ENCODE data around the gene DTNB. TPM values are rescaled to one million over a fixed set of nuclear protein-coding genes. Genes with fewer than 3 reads are reported as not detected.

Gene DTNB
- total RNA-seq, 4 donors from 2014 or later: 12.4 to 28.8 (median 14.9) TPM

DNA sequence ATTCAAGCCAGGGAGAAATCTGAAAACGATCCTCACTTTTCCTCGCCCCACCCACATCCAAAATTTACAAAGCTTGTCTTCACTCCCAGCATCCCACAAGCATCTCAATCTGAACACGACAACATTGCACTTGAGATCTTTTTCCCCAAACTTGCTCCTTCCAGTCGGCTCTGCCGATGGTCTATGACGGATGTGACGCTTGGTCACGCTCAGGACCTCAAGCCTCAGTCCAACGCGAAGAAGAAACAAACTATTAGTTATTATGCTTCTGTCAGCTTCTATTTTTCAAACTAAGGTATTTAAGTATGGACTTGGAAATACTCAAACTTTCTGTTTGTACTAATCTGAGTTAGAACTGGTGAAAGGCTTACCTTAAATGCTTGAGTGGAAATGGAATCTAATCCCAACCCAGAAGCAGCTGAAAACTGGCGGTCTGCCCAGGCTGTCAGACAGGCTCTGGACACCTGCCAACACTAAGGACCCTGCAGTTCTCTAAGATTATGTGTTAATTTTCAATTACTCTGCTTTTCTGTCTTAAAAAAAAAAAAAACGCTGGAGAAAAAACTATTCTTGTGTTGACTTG, 199.5 kb downstream of the DTNB start:
- H3K27me3 ChIP-seq: no peaks in the 10 kb centered on the region
- intact Hi-C loops (cut with DNase I; ENCODE audit: low total_unique reads): no loop called here
- no peak for DNase-seq
- H3K36me3 ChIP-seq: no peaks in the 10 kb centered on the region
- H3K4me1 ChIP-seq: no peaks in the 10 kb centered on the region
- no peak overlapping the region for H3K4me3 ChIP-seq
- H3K9me3 ChIP-seq: no peaks in the 10 kb centered on the region
- TF ChIP-seq, protein P1, sequence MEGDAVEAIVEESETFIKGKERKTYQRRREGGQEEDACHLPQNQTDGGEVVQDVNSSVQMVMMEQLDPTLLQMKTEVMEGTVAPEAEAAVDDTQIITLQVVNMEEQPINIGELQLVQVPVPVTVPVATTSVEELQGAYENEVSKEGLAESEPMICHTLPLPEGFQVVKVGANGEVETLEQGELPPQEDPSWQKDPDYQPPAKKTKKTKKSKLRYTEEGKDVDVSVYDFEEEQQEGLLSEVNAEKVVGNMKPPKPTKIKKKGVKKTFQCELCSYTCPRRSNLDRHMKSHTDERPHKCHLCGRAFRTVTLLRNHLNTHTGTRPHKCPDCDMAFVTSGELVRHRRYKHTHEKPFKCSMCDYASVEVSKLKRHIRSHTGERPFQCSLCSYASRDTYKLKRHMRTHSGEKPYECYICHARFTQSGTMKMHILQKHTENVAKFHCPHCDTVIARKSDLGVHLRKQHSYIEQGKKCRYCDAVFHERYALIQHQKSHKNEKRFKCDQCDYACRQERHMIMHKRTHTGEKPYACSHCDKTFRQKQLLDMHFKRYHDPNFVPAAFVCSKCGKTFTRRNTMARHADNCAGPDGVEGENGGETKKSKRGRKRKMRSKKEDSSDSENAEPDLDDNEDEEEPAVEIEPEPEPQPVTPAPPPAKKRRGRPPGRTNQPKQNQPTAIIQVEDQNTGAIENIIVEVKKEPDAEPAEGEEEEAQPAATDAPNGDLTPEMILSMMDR (IDR thresholded peaks at IDR 0.05): no peak
- no peak for TF ChIP-seq POLR2A (IDR thresholded peaks at IDR 0.05)
- no peak overlapping the region for H3K27ac ChIP-seq

DNA sequence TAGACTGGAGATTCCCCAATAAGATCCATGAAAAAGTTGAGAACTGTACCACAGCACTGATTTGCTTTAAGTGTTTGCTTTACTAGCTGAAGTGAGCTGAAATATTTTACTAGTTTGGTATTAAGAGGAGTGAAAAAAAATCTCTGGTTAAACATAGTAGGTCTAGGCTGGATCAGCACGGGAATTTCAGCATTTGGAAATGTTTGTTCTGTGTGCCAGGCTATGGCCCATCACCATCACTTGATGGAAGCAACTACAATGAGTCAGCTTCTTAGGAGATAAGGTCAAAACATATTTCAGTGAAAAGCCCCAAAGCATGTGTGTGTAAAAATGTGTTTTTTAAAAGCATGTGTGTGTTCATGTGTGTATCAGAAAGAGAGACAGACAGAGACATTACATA, 200.2 kb downstream of the DTNB start:
- DNase-seq: no peak
- Histone ChIP-seq H3K27ac (no peak overlapping the region), H3K36me3 (no peaks in the 10 kb centered on the region), H3K9me3 (no peaks in the 10 kb centered on the region), H3K27me3 (no peaks in the 10 kb centered on the region), H3K4me3 (no peak overlapping the region), H3K4me1 (no peaks in the 10 kb centered on the region)
- intact Hi-C loops (cut with DNase I; ENCODE audit: low total_unique reads): no loop called here
- TF ChIP-seq, protein P1 (IDR thresholded peaks at IDR 0.05): no peak
- no peak for TF ChIP-seq POLR2A (IDR thresholded peaks at IDR 0.05)

DNA sequence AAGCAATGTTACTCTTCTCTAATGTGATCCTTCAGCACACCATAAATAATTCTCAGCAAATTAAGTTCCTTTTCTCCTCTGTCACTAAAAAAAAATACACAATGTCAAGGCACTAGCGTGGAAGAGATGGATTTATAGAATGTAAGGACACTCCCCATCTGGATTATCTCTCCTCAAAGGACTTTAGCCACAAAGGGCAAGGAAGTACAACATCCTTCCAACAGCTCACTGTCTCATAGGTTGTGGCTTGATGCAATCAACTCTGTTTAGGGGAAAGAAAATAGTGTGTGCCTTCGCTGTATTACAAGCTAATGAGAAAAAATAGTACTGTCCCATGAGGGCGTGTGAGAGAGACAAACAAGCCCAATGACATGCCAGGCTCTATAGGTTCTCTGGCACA, 202.6 kb downstream of the DTNB start:
- intact Hi-C loops (cut with DNase I; ENCODE audit: low total_unique reads): no loop called here

DNA sequence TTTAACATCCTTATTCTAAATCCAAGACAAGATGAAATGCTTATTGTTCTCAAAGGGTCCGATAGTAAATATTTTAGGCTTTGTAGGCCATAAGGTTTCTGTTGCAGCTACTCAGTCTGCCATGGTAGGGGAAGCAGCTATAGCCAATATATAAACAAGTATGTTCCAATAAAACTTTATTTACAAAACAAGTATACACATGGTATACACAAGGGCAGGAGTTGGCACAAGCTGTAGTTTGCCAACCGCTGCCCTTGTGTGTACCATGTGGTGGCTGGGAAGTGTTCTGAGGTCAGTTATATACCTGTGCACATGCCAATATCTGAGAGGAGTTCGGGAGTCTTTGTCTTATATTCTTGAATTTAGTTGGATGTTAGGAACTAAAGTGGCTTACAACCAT, 205.6 kb downstream of the DTNB start:
- Histone ChIP-seq H3K27ac (no peak overlapping the region), H3K4me1 (no peaks in the 10 kb centered on the region), H3K9me3 (no peaks in the 10 kb centered on the region), H3K27me3 (no peaks in the 10 kb centered on the region), H3K4me3 (no peak overlapping the region), H3K36me3 (no peaks in the 10 kb centered on the region)
- no peak for DNase-seq
- intact Hi-C loops (cut with DNase I; ENCODE audit: low total_unique reads): no loop called here
- TF ChIP-seq, protein P1 (IDR thresholded peaks at IDR 0.05): no peak
- no peak for TF ChIP-seq POLR2A (IDR thresholded peaks at IDR 0.05)

More for the DNA sequence above, 202.6 kb downstream of the DTNB start:
- Histone ChIP-seq H3K36me3 (no peaks in the 10 kb centered on the region), H3K4me3 (no peak overlapping the region), H3K9me3 (no peaks in the 10 kb centered on the region), H3K27me3 (no peaks in the 10 kb centered on the region), H3K27ac (no peak overlapping the region), H3K4me1 (no peaks in the 10 kb centered on the region)
- DNase-seq: no peak
- TF ChIP-seq, protein P1 (IDR thresholded peaks at IDR 0.05): no peak
- TF ChIP-seq POLR2A (IDR thresholded peaks at IDR 0.05): no peak

DNA sequence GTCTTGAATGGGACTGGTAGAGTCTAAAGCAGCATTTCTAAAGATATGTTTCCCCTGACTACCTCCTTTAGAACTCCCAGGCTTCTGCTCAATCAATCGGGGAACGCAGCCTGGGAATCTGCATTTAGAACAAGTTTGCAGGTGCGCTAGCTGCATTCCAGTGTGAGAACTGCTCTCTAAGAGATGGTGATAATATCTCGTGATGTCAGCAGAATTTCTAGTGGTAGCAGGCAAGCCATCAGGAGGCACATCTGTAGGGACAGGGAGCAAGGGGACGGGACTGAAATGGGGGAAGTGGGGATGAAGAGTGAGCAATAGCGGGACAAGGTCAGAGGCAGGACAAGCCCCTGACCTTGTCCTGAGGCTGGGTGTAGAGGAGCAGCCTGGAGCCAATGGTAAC, 211.4 kb downstream of the DTNB start:
- DNase-seq: no peak
- Histone ChIP-seq H3K9me3 (no peaks in the 10 kb centered on the region), H3K27me3 (no peaks in the 10 kb centered on the region), H3K36me3 (no peaks in the 10 kb centered on the region), H3K4me1 (no peaks in the 10 kb centered on the region), H3K27ac (no peak overlapping the region), H3K4me3 (no peak overlapping the region)
- TF ChIP-seq POLR2A (IDR thresholded peaks at IDR 0.05): no peak
- TF ChIP-seq, protein P1 (IDR thresholded peaks at IDR 0.05): no peak
- intact Hi-C loops (cut with DNase I; ENCODE audit: low total_unique reads): no loop called here

Data from uterus (tissue), 4 donors.